GM19452 (cell line): Measurements from ENCODE around the gene HRAS.
"Not testable (repeated sequence)": the region's sequence is repeated elsewhere in the genome, so short reads cannot be mapped to it uniquely, and the experiment has no call there.

ENCODE experiments used
- ATAC-seq: cut with Tn5 transposase; IDR thresholded peaks from one replicate; pipeline ENCODE4 v1.9.1; 2021; ENCODE audit not compliant: unreplicated experiment

The HRAS gene

GRCh38 chr11:534396-535209 is 773 bp downstream of the HRAS start:
- no peak for ATAC-seq

- ATAC-seq, result no peak
These were observed 1.6 kb downstream of the HRAS start for GRCh38 chr11:533586-534395.

- no peak for ATAC-seq
These were observed 2.3 kb downstream of the HRAS start for GRCh38 chr11:532986-533585.

GRCh38 chr11:532527-532985 is 2.8 kb downstream of the HRAS start:
- no peak for ATAC-seq

- ATAC-seq, result no peak
These were observed 3.4 kb downstream of the HRAS start for GRCh38 chr11:531919-532526.

GRCh38 chr11:530960-531831 is 4.2 kb downstream of the HRAS start:
- ATAC-seq, result no peak

GRCh38 chr11:529728-530411 is 5.5 kb downstream of the HRAS start:
- ATAC-seq, result no peak

GRCh38 chr11:528815-529727 is 6.3 kb downstream of the HRAS start:
- no peak for ATAC-seq

GRCh38 chr11:528166-528814 is 7.1 kb downstream of the HRAS start:
- ATAC-seq, result no peak

GRCh38 chr11:526192-526591 is 9.2 kb downstream of the HRAS start:
- ATAC-seq, result no peak

- ATAC-seq, result no peak
These were observed 14.1 kb downstream of the HRAS start for GRCh38 chr11:521177-521688.

GRCh38 chr11:520428-521176 is 14.8 kb downstream of the HRAS start:
- ATAC-seq, result no peak

- ATAC-seq, result peak; percentile 92
These were observed 16.7 kb downstream of the HRAS start for GRCh38 chr11:518463-519202.

- ATAC-seq, result not testable (repeated sequence)
These were observed 18.3 kb downstream of the HRAS start for GRCh38 chr11:516918-517685.

GRCh38 chr11:516400-516799 is 19.0 kb downstream of the HRAS start:
- no peak for ATAC-seq

GRCh38 chr11:515131-515530 is 20.2 kb downstream of the HRAS start:
- no peak for ATAC-seq
